Measurements from ENCODE around the gene FAM120C. TPM values are rescaled to one million over a fixed set of nuclear protein-coding genes. Genes with fewer than 3 reads are reported as not detected.

Gene FAM120C, protein sequence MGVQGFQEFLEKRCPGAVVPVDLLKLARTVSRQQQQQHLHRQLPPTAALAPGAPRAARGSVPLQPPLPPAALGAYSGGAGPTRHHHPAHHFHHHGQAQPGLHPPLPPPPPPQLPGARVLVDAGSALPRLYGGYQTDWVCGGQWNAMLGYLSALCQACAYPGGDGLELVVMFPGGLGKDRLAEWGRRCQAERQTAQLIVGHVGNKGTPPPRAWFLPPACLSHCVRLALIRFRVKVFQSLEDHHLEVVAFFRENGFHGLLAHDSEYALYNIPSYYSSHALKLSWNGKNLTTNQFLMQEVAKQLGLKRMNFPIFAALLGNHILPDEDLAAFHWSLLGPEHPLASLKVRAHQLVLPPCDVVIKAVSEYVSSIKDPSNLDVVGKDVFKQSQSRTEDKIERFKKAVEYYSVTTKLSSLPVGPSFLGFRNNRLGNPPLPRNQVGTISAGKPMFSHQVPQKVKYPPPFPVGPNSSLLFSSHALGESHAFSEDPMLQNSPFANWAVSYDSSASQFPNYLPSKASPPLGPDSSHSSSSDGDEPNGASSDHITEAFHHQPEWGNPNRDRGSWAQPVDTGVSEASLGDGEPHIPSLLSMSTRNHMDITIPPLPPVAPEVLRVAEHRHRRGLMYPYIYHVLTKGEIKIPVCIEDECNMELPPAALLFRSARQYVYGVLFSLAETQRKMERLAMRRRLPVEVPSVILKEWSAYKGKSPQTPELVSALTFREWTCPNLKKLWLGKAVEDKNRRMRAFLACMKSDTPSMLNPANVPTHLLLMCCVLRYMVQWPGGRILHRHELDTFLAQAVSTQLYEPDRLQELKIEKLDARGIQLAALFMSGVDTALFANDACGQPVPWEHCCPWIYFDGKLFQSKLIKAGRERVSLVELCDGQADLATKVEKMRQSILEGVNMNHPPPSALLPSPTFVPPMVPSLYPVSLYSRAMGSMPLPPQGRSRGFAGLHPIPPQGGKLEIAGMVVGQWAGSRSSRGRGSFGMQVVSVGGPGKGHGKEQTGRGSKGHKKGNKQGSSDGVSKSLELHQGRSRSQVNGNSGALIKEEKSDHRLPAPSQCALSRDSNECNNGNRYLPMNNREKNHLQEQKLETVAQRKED
- 1 to 10 TPM; 7.1 to 7.8 TPM for total RNA-seq

GRCh38 chrX:54182864-54183613 lies at the start of gene FAM120C:
Gene FAM120C, minus strand, starts transcription at chrX:54183254. Its CDS starts 56 bp downstream, at chrX:54183198.
- CTCF ChIA-PET: no interaction called here
- POLR2A ChIA-PET: interaction anchor here (0.8 to 1.2 kb wide), 4 partner anchors 139 to 1269 kb away, joined by 3 to 4 read pairs (median 3); partner anchors contain the start of genes MAGEH1 and PHF8

- CTCF ChIA-PET: no interaction called here
- POLR2A ChIA-PET: no interaction called here
Observed at GRCh38 chrX:54230435-54231148, 47.5 kb upstream of the FAM120C start.

- ChIA-PET POLR2A (no interaction called here), CTCF (no interaction called here)
Observed at GRCh38 chrX:54223581-54223980, 40.5 kb upstream of the FAM120C start.

- CTCF ChIA-PET: no interaction called here
Observed at GRCh38 chrX:54213603-54214002, 30.5 kb upstream of the FAM120C start.

DNA sequence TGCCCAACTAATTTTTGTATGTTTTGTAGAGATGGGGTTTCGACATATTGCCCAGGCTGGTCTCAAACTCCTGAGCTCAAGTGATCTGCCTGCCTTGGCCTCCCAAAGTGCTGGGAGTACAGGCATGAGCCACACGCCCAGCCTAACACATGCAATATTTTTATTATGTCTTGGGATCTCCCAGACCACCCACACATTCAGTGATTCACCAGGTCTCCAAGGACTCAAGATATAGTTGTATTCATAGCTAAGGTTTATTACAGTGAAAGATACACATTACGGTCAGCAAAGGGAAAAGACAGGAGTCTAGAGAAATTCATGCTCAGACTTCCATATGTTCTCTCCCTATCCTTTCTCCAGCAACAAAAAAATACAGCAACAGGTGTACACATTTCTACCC lies 25.5 kb upstream of the FAM120C start:
- ChIA-PET POLR2A (interaction anchor here (0.6 kb wide), 1 partner anchor 11 kb away, joined by 5 read pairs; no protein-coding TSS in a partner anchor), CTCF (no interaction called here)

More at GRCh38 chrX:54213603-54214002, 30.5 kb upstream of the FAM120C start:
- POLR2A ChIA-PET: no interaction called here

DNA sequence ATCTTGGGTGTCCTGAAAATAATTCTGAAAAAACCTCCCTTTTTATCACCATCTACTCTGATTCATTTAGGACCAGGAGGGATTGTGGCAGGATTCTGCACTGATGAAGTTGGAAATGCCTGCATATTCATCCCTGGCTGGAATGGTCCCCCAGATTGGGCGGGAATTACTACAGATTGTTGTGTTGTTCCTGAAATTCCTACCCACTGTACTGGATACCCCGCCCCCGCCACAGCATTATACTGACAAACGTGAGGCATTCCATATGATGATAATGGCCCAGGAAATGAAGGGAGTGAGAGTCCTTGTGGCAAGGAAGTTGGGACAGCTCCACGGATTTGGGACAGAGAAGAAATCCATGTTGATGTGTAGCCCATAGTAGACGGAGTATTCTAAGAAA lies 15.2 kb upstream of the FAM120C start:
- CTCF ChIA-PET: no interaction called here
- POLR2A ChIA-PET: interaction anchor here (0.6 to 0.7 kb wide), 2 partner anchors 10 to 782 kb away, joined by 3 to 5 read pairs; no protein-coding TSS in a partner anchor

GRCh38 chrX:54194982-54195588 lies 12.0 kb upstream of the FAM120C start:
- CTCF ChIA-PET: no interaction called here
- POLR2A ChIA-PET: no interaction called here

- CTCF ChIA-PET: no interaction called here
Observed at GRCh38 chrX:54193085-54193821, 10.2 kb upstream of the FAM120C start.

GRCh38 chrX:54184474-54184873 lies 1.4 kb upstream of the FAM120C start:
- POLR2A ChIA-PET: no interaction called here
- CTCF ChIA-PET: no interaction called here

More at GRCh38 chrX:54193085-54193821, 10.2 kb upstream of the FAM120C start:
- POLR2A ChIA-PET: no interaction called here

DNA sequence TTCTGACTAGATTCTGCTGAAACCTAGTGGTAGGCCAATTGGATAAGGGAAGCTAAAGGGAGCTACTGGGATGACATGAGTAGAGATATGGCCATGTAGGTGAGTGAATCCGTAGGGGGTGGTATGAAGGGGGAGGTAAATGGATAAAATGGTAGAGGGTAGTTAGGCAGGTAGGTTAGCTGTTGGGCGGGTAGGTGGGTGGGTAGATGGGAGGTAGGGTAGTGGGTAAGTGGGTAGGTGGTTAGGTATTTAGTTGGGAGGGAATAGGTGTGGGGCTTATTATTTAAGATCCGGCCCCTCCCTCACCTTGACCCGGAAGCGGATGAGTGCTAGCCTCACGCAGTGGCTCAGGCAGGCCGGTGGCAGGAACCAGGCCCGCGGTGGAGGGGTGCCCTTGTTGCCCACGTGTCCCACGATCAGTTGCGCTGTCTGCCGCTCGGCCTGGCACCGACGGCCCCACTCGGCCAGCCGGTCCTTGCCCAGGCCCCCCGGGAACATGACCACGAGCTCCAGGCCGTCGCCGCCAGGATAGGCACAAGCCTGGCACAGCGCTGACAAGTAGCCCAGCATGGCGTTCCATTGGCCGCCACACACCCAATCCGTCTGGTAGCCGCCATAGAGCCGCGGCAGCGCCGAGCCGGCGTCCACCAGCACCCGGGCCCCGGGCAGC lies 725 bp downstream of the FAM120C start:
- ChIA-PET CTCF (no interaction called here), POLR2A (interaction anchor here (1.0 to 1.1 kb wide), 2 partner anchors 138 to 260 kb away, joined by 3 read pairs; partner anchors contain the start of gene PHF8)

- CTCF ChIA-PET: no interaction called here
- POLR2A ChIA-PET: no interaction called here
Observed at GRCh38 chrX:54181202-54181953, 1.7 kb downstream of the FAM120C start.

DNA sequence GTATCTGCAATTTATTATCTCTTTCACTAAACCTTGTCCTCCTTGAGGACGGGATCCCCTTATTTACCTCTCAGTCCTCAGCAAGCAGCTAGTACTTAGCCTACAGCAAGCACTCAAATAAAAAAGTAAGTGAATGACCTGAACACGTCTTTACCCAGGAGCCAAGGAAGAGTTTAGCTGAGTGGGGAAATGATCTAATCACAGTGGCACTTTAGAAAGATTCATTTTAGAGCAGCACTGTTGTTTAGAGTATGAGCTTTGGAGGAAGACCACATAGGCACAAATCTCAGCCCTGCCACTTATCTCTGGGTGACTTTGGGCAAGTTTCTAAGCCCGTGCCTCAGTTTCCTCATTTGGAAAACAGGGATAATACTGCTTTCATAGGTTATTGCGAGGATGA lies 2.7 kb downstream of the FAM120C start:
- CTCF ChIA-PET: no interaction called here
- POLR2A ChIA-PET: no interaction called here

GRCh38 chrX:54178100-54178940 lies 4.7 kb downstream of the FAM120C start:
- ChIA-PET POLR2A (no interaction called here), CTCF (no interaction called here)

DNA sequence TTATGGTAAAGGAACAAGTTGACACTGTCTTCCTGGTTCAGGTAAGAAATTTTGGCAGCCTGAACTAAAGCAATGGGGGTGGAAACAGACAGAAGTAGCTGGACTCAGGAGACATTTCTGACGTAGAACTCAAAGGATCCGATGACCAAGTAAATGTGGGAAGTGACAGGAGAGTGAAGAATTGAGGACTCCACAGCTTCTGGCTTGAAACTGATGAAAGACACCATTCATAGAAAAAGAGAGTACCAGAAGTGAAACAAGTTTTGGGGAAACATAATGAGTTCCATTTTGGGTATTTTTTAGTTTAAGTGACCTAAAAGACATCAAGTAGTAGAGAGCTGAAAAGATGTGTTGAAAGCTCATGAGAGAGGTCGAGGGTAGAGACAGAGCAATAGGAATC lies 5.7 kb downstream of the FAM120C start:
- ChIA-PET CTCF (no interaction called here), POLR2A (no interaction called here)

- CTCF ChIA-PET: no interaction called here
Observed at GRCh38 chrX:54173791-54174190, 9.3 kb downstream of the FAM120C start.

DNA sequence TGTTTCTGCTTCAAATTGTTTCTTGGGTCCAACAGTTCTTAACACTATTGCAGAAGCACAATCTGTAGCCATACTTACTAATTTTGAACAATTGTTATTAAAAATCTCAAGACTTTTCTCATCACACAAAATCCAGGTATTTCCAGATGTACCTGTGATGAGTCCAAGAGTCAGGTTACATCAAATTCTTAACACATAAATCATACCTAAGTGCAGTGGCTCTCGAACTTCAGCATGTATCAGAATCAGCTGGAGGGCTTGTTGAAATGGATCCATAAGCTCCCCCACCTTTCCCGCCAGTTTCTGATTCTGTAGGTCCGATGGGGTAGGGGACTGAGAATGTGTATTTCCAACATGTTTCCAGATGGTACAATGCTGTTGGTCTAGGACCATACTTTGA lies 10.6 kb downstream of the FAM120C start:
- CTCF ChIA-PET: no interaction called here
- POLR2A ChIA-PET: no interaction called here

More at GRCh38 chrX:54173791-54174190, 9.3 kb downstream of the FAM120C start:
- POLR2A ChIA-PET: no interaction called here

Data from activated CD8-positive, alpha-beta memory T cell treated with anti-CD3 and anti-CD28 coated beads for 36 hours (primary cell).